GM18505 (cell line): ENCODE results near the gene FBXO11.

Experiments used
- ATAC-seq: cut with Tn5 transposase; IDR thresholded peaks from one replicate; pipeline ENCODE4 v1.9.1; 2021; ENCODE audit not compliant: unreplicated experiment
- POLR2A ChIP-seq: IDR thresholded peaks from 4 replicates; pipeline ENCODE4 v1.6.1; 2011; ENCODE audit warnings: borderline replicate concordance; ENCODE audit not compliant: insufficient read depth, insufficient read length; ENCODE audit errors: extremely low read depth

The FBXO11 gene

DNA sequence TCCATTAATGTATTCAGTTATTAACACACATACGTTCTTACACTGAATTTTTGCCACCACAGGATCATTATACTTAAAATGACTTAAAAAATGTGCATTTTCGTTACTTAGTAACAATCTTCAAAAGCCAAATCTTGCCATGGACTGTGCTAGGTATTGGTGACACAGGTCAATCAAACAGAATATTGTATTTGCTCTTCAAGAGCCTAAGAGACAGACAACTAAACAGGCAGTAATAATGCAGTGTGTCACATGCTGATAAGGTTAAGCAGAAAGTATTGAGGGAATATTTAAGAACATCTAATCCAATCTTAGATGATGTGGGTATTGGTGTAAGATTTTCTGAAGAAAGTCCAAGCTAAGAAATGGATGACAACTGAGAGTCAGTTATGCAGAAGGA, 56.9 kb downstream of the FBXO11 start:
- TF ChIP-seq POLR2A, result no peak
- ATAC-seq, result no peak

DNA sequence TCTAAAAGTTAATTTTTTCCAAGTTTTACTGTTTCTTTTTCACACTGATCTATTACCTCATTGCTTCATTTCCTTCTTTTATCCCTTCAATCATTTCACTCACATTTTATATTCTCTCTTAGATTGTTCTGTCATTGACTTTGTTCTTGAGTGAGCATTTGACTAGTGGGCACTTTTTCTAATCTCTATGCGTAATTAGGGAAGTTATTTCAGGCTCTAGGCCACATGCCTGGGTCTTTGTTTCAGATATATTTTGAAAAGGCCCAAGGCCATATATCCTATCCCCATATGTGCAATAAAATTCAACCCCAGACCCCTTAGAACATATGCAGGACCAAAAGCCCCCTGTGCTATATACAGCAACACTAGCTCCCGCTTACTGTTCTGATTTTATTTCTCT, 62.1 kb downstream of the FBXO11 start:
- no peak for TF ChIP-seq POLR2A
- ATAC-seq, result no peak

DNA sequence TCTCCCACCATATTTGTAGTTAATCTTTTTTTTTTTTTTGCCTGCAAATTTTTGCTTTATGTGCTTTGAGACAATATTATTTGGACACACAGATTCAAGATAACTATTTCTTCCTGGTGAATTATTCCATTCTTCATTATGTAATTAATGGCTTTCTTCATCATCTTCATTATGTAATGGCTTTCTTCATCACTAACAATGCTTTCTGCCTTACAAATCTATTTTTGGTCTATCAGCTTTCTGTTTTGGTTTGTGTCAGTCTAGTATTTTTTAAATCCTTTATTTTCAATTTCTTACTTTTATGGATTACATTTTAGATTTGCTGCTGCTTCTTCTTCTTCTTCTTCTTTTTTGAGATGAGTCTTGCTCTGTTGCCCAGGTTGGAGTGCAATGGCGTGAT, 62.9 kb downstream of the FBXO11 start:
- TF ChIP-seq POLR2A, result no peak
- ATAC-seq, result no peak

DNA sequence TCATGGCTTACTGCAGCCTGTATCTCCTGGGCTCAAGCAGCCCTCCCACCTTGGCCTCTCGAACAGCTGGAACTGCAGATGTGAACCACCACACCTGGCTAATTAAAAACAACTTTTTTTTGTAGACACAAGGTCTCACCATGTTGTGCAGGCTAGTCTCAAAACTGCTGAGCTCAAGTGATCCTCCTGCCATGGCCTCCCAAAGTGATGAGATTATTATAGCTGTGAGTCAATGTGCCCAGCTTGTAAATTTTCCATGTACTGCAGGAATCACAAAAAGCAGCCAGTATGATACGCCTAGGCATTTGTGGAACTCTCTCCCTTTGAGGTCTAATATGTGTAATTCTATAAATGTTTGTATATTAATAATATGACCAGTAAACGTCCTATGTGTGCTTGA, 63.5 kb downstream of the FBXO11 start:
- no peak for ATAC-seq
- no peak for TF ChIP-seq POLR2A

DNA sequence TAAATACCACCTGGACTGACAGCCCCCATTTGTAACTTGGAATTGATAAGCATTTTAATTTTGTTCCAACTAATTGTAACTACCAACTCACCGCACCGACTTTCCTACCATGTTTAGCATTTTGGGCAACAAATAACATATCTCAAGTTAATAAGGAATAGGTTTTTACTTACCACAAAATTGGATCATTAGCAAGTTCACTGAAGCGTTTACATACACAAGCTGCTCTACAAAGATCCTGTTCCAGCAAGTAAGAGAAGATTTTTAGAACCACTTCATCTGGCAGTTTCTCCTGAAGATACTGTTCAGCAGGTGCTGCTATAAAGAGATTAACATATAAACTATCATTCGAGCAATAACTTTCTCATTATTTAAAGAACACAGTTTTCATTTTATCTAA, 67.6 kb downstream of the FBXO11 start:
- no peak for TF ChIP-seq POLR2A
- ATAC-seq, result no peak

DNA sequence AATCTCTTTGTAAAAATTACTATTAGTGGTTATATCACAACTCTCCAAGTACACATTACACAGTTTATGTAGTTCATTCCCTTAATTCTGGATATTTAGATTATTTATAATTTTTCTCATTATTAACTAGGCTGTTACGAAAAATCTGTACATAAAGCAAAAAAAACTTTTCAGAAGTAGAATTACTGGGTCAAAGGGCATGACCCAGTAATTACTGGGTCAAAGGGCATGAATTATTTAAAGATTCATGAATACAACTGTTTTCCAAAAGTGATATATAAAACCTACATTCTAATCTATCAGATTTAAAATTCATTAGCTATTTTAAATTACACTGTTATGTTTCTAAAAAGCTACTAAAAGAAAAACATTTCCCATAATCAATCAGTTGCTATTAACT, 68.0 kb downstream of the FBXO11 start:
- TF ChIP-seq POLR2A, result no peak
- ATAC-seq, result no peak

DNA sequence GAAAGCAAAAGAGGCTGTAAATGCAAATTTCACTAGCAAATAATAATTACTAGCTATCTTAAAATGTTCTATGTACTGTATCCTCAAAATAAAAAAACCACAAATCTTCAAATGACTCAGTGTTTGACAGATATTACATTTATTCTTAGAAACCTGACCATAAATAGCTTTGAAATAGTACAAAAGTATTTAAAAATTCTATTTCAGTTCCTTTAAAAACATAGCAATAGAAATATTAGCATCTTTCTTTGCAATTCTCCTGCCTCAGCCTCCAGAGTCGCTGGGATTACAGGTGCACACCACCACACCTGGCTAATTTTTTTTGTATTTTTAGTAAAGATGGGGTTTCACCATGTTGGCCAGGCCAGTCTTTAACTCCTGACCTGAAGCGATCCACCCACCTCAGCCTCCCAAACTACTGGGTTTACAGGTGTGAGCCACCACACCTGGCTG, 72.8 kb downstream of the FBXO11 start:
- ATAC-seq, result peak; percentile 76
- TF ChIP-seq POLR2A, result no peak

DNA sequence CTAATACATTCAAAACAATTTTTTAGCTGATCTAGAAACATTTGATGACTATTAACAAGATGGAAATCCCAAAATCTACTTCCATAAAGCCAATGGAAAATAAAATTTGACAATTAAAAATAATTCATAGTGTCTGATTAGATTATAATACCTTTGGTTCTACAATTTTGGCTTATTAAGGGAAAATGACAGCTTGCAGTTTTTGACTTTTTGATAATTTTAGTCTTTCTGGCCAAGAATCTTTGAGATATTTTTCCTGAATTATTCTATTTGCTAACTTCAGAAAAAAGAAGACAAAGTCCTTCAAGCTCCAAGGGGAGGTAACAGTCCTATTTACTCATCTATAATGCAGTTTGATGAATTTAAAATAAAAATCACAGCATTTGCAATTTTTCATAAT, 83.8 kb downstream of the FBXO11 start:
- no peak for TF ChIP-seq POLR2A
- no peak for ATAC-seq

DNA sequence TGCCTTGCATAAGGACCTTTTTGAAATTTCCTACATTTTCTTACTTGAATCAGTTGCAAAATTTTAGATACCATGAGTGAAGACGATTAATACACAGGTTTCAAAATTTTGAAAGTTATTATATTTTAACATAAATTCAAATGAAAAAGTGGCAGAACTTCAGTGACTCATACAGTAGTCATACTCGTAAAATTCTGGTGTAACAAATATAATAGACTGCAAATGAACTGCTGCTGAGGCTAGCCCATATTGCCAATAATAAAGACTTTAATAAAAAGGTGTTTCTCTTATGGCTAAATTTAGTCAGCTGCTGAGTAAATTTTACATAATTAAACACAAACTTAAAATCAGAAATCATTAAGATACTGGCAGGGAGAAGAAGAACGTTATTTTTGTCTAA, 86.5 kb downstream of the FBXO11 start:
- no peak for TF ChIP-seq POLR2A
- no peak for ATAC-seq

DNA sequence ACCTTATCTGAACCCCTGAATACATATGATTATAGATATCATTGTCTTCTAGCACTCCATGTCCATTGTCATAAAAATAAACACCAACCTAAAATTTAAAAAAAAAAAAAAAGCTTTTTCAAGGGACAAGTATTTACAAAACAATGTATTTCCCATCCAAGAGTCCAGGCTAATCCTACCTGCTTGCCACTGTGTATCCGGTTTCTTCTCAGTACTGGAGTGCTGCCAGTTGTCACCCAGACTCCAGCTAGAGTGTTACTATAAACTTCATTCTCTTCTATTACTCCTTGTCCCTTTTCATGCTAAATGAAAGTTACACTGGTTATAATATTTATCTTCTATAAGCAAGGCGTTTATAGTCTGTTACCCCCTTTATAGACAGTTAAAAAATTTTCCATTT, 87.5 kb downstream of the FBXO11 start:
- no peak for ATAC-seq
- TF ChIP-seq POLR2A, result no peak

DNA sequence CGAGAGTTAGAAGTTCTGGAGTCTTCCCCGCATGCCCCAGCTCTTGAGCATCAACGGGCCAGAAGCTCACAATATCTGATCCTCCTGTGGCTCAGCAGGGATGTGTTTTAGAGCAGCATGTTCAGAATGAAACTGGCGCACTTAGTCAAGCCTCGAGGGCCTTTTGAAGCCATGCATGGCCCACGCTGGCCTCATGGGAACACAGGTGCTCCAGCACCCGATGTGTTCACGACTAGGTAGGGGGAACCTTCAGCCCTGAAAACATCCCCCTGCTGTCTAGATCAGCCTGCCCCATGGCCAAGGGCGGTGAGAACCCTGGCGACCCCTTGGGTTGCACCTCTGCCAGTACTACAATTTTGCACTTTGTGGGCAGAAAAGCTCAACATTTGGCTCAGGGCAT, 90.5 kb downstream of the FBXO11 start:
- TF ChIP-seq POLR2A, result no peak
- ATAC-seq, result no peak

DNA sequence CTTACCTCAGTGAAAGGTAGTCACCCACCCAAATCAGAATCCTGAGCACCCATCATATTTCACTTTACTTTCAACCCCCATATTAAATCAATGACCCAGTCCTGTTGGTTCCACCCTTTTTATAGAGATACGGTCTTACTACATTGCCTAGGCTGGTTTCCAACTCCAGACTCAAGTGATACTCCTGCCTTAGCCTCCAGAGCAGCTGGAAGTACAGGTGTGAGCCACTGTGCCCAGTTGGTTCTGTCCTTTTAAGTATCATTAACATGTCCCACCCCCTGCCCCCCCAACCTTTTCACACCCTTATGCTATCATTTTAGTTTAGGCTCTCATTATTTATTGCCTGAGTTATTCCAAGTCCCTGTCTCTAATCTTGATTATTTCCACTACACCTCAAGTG, 94.6 kb downstream of the FBXO11 start:
- TF ChIP-seq POLR2A, result no peak
- ATAC-seq, result no peak

DNA sequence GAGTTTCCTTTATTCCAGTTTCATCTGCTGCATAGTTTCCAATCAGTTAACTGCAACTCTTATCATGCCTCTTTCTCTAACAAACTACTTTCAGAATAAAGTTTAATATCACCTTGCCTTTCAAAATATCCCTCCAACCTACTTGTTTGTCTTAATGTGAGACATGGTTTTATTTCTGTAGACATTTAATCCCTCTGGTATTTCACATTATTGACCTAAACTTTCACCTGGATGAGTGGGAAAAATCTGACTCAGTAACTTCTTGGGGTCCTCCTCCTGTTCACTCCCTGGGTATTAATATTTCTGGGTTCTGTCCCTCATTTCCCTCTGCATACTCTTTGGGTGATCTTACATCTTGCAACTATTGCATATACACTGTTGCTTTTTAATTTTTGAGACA, 95.4 kb downstream of the FBXO11 start:
- no peak for TF ChIP-seq POLR2A
- no peak for ATAC-seq

DNA sequence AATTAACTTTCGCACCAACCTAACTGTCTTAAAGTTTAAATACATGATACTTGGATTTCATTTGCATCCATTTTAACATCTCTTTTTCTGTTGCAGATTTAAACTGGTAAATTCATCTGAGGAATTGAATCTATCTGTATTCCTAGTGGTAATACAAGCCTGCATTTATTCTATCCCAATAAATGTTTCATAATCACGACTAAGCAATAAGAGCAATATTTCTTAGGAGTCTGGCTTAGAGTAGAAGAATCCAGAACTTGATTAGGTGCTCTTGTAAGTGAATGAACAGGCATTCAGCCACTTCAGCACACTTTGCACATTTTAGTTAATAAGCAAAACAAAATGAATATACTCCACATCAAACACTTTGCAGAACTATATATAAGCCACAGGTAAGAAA, 96.4 kb downstream of the FBXO11 start:
- TF ChIP-seq POLR2A, result no peak
- no peak for ATAC-seq

DNA sequence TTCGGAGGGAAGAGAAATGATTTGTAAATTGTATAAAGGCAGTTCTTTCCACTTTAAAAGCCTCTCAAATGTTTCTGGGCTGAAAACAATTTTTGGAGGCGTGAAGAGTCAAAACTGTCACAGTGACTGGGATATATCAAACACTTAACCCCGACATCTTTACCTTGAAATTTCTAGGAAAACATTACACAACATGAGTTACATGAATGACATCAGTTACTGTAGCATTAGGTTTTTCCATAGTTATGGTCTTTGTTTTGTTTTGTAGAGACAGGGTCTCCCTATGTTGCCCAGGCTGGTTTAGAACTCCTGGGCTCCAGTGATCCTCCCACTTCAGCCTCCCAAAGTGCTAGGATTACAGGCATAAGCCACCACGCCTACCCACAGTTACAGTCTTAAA, 97.7 kb downstream of the FBXO11 start:
- TF ChIP-seq POLR2A, result no peak
- no peak for ATAC-seq
